ENCODE data around the gene KLHL7.

The KLHL7 gene

GRCh38 chr7:23105644-23106056 is at the start of gene KLHL7:
KLHL7 (plus strand) TSS chr7:23105785; CDS start chr7:23106027, 242 bp downstream.
- DNase-seq: peak; percentile 96

DNA sequence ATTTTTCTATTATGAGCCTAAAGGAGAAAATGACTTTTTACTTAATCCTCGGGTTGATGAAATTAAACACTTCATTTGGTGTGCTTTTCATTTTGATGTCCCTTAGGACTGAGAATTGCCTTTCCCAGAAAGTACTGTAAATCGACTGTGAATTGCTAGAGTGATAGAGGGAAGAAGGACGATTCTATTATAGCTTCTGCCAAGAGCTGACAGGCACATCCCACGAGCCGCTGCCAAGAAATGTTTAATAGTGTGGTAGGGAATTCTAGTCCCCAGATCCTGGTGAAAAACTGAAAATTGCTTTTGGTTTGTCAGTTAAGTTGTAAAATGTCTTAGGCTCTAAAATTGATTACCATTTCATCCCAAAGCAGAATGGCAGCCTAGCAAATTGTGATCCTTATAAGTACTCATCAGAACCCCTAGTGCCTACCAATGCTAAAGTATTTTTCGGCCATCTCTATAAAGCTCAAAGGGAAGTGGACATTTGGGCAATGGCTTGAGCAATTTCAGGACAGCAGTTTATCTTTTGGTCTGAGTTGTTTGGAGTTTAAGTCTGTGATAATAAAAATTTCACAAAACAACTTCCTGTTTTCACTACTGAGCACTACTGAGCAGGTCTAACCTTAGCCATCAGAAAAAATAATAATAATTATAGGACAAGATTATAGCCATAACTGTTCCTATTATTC is 47.0 kb upstream of the KLHL7 start:
- DNase-seq: no peak

- no peak for DNase-seq
Observed at GRCh38 chr7:23061327-23061726, 44.3 kb upstream of the KLHL7 start.

DNA sequence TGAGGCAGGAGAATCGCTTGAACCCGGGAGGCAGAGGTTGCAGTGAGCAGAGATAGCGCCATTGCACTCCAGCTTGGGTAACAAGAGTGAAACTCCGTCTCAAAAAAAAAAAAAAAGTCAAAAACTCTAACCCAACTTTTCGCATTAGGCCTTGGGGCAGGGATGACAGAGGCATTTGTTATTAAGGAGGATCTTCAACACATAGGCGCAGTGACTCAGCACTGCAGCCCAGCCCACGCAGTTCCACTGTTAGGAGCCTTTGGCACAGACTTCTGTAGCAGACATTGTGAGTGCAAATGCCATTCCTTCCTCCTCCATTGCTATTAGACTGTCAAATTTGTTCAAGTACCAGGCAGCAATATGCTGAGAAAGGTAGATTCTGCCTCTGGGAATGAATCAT is 43.1 kb upstream of the KLHL7 start:
- DNase-seq: no peak

DNA sequence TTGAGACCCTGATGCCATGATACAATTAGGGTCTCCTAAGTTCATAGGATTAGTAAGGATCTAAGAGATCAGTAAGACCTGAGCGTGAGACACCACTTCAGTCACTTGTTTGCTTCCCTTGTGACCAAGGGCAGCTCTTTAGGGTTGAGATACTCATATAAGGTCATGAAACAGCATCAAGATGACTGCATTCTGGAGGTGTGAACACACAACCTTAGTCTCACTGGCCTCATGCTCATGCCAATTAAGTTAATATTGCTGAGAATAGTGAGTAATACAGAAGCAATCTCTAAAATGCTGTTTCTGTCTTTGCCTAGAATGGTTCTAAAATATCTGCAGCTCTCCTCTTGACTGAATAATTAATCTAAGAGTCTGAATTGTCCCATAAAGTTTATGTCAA is 39.6 kb upstream of the KLHL7 start:
- no peak for DNase-seq

GRCh38 chr7:23067271-23067670 is 38.3 kb upstream of the KLHL7 start:
- no peak for DNase-seq

GRCh38 chr7:23072048-23072447 is 33.5 kb upstream of the KLHL7 start:
- DNase-seq: no peak

DNA sequence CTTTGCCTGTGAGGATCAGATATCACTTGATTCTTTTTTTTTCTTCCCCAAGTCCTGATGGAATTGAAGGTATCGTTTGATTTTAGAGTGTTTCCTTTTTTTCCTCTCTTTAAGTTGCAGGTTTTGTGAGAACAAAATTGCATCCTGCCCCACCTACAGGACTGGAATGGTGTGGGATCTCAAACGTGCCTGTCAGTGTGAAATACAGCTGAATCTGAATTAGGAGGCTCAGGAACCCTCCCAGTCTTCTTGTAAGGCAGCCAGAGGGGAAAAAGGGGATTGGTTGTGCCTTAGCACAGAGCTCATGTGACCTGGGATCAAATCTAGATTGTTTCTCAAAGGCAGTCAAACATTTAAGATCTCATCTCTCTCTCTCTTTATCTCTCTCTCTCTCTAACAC is 32.7 kb upstream of the KLHL7 start:
- DNase-seq: no peak

DNA sequence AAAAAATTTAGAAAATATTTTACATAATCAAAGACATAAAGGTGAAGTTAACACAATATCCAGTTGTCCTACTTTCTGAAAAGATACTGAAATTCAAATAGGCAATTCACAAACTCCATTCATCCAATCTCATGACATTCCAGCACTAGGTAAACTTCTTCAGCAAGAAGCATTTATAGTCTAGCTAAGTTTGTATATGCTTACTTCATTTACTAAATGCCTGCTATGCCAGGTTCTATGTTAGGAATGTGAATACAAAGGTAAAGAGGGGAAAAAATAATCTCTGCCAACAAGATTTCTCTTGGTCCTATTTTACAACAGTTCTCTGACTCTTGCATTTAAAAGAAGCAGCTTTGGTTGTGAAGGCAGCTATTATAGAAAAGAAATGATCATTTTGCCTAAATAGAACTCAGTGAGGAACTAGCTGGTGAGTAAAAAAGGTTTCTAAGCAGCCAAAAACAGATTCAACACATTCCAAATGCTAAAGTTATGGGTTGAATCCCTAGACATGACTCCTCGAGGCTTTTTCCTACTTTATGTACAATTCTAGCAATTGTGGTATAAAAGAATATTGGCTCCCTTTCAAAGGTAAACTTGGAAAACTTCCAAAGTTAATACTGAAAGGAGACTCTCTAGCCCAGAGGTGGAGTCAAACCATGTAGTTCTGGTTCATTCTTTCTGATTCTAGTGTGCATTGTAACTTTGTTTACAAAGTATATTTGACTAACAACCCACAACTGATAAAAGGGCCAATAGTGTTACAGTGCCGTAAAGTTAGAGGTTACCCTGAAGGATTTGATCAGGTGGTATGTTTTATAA is 30.9 kb upstream of the KLHL7 start:
- no peak for DNase-seq

DNA sequence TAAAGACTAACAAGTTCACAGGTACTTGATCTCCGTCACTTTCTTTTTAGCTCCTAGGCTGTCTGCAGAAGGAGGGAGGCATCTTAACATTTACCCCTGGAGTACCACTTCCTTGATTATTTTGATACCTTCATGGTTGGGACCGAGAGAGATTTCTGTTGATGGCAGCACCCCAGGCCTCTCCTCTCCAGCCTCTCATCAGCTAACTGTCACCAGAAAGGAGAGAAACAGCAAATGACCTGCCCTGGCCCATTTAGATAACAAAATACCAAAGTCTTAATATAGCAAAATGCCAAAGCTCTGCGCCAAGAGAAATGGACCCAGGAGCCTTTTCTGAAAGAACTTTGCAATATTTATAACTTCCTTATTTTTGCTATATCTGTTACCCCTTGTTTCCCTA is 30.0 kb upstream of the KLHL7 start:
- no peak for DNase-seq

DNA sequence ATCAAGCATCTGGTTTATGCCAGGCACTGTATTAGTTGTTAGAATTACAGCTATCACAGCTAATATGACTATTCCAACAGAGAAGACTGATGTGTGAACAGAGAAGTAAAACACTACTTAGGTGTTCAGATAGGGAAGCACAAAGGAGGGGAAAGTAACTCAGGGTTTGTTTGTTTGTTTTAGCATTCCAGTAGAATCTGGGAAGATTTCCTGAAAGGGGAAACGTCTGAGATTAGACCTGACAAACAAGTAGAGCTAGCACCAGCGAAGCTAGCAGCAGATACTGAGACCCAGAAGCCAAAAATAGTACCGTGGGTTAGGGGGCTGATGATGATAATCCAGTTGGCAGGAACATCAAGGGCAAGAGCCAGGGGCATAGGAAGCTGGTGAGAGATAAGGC is 28.8 kb upstream of the KLHL7 start:
- no peak for DNase-seq

- DNase-seq: no peak
Observed at GRCh38 chr7:23093111-23093510, 12.5 kb upstream of the KLHL7 start.

GRCh38 chr7:23093546-23093945 is 12.0 kb upstream of the KLHL7 start:
- DNase-seq: no peak

DNA sequence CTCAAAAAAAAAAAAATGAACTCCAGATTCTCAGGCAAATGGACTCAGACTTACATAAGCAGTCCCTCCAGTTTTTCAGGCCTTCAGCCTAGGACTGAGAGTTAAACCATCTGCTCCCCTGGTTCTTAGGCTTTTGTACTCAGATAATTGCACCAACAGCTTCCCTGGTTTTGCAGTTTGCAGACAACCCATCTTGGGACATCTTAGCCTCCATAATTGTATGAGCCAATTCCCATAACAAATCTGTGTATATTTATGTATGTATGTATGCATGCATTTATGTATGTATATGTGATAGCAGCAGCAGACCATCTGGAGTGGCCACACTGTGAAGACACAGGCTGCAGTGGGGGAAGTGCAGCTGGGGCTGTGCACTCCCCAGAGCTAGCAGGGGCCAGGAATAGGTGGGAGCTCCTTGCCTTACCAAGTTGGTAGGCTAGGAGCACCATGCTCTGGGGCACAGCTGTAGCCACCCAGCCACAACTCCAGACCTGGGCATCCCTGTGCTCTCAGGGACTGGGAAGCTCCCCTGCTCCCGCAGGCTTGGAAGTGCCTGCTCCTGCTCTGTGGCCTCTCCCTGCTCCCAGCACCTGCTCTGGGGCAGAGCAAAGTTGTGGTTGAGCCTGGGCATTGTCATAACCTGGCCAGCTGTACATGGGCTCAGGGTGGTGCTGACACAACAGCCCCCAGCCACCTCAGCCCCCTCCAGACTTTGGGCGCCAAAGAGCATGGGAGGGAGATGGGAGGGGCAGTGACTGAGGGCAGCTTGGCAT is 8.9 kb upstream of the KLHL7 start:
- DNase-seq: no peak

GRCh38 chr7:23098029-23098428 is 7.6 kb upstream of the KLHL7 start:
- no peak for DNase-seq

DNA sequence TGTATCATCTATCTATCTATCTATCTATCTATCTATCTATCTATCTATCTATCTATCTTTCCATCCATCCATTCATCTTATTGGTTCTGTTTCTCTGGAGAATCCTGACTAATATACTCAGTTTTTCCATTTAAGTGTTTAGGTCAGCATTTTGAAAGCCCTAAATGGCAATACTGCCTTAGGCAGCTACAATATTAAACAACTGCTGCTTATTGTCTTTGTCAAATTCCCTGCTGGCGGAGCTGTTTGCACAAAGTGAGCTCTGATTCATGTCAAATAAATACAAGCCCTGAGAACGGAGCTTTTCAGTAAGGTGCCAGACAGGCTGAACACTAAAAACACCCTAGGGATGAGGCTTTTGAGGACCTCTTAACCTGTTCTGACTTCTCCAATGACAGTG is 7.1 kb upstream of the KLHL7 start:
- no peak for DNase-seq

DNA sequence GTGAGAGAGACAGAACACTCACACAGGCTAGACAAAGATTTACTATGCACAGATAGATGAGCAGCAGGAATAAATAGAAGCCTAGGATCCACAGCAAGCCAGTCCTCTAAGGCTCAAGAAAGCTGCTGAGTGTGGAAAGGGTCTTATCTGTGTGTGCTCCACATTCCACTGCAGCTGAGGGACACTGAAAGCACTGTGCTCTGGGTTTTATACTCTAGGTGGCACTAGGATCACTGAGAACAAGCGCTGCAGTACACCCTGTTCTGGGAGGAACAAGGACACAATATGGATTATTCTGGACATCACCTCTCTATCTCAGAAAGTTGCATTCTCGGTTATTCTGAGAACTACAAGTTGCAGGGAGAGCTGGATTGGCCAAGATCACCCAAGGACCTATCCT is 4.9 kb upstream of the KLHL7 start:
- no peak for DNase-seq

DNA sequence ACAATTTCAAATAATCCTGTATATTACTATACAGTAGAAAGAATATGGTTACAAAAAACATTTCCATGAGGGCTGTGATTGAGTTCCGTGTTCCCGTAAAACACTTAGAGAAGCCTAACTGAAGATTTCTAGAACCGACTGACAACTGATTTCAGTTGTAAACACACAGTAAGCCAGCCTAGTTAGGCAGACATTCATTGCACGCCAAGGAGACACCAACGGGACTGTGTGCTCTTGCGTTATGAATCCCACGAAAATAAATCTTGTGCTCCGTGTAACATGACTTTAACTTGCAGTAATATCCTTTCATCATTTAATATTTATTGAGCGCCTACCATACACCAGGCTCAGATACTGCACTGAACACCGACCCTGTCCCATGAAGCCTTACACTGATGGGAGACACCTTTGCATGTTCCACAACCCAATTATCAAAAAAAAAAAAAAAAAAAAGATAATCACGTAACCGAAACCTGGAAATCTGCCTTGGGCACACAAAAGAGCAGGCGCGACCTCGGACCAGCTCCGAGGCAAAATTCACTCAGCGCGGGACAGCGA is 420 bp upstream of the KLHL7 start:
- DNase-seq: no peak

- DNase-seq: no peak
Observed at GRCh38 chr7:23106057-23106822, 655 bp downstream of the KLHL7 start.

DNA sequence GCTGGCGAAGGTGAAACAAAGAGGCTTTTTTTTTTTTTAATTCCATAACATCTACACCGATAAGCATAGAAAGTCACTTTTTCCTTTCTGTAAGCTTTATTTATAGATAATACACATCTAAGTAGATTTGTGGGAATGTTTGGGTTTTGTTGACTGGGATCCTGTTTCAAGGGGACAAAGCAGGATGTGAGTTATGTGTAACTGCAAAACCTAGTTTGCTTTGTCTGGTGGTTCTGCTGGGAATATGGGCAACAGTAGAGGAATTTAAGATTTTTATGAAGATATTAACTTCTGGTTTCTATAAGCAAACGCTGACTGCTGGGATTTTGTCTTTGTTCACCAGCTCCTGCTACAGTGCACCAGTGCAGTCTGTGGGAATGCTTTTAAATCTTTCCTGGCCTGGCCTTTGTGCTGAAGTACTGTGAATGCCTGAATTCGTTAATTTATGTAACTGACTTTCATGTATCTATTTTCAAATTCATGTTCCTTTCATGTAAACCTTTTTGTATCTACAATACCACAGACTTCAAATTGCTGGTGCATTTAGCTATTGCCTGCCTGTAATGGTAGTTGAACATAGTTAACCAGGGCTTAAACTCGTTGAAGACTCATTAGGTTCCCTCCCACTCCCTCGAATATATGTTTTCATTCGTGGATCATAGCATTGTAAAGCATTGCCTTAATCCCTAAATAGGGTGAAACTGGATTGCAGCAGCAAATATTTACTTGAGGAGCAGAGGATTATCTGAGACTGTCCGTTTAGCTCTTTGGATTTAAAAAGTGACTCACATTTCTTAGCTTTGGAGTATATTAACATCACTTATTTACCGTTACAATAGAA is 1.5 kb downstream of the KLHL7 start:
- no peak for DNase-seq

- DNase-seq: no peak
Observed at GRCh38 chr7:23107781-23108180, 2.2 kb downstream of the KLHL7 start.

DNA sequence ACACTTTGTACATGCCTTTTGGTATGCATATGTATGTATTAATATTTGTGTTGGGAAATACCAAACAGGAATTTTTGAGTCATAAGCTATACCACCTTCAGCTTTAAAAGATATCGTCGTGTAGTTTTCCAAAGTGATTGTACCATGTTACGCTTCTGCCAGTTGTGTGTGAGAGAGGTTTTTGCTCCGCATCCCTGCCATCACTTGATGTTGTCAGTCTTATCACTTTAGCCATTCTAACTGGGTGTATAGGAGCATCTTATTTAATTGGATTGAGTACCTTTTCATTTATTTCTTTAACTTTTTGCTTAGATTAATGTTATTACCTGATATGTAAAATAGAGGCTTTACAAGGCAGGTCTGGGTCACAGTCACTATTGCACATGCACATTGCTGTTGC is 3.4 kb downstream of the KLHL7 start:
- no peak for DNase-seq
